Skeletal muscle tissue (tissue), 4 donors: ENCODE data around the gene AANAT. TPM values are rescaled to one million over a fixed set of nuclear protein-coding genes. Genes with fewer than 3 reads are reported as not detected.

Experiments used
- H3K27ac ChIP-seq: one replicate; pipeline ENCODE4 v1.7.0; 2013; ENCODE audit warnings: mild to moderate bottlenecking, low read depth, low read length, inconsistent platforms
- H3K27me3 ChIP-seq, 3 donors: one replicate each; pipeline ENCODE4 v1.7.0; 2013; ENCODE audit warnings: low read length in 3 of 3; ENCODE audit not compliant: control insufficient read depth in 3 of 3, insufficient read depth in 3 of 3
- H3K36me3 ChIP-seq, 3 donors: one replicate each; pipeline ENCODE4 v1.7.0; 2013; ENCODE audit warnings: low read length in 3 of 3; ENCODE audit not compliant: control insufficient read depth in 3 of 3, insufficient read depth in 3 of 3
- H3K4me1 ChIP-seq, 3 donors: one replicate each; pipeline ENCODE4 v1.7.0; 2013; ENCODE audit warnings: low read length in 3 of 3, mild to moderate bottlenecking in 3 of 3; ENCODE audit not compliant: control insufficient read depth in 3 of 3, insufficient read depth in 3 of 3
- H3K4me3 ChIP-seq, 3 donors: one replicate each; pipeline ENCODE4 v1.7.0; 2013; ENCODE audit warnings: low read length in 3 of 3
- H3K9ac ChIP-seq, 3 donors: one replicate each; pipeline ENCODE4 v1.7.0; 2013; ENCODE audit warnings: low read length in 3 of 3, mild to moderate bottlenecking in 3 of 3, moderate library complexity in 2 of 3, low read depth in 1 of 3
- H3K9me3 ChIP-seq, 3 donors: one replicate each; pipeline ENCODE4 v1.7.0; 2013; ENCODE audit warnings: low read length in 3 of 3; ENCODE audit not compliant: control insufficient read depth in 3 of 3
- total RNA-seq: library from RNA; depleted of rRNA; stranded (reverse); fragments of >200 nt; gene quantifications from one replicate; pipeline ENCODE4 v1.2.3, GENCODE V29; 2014
- donor health status: Osteomylitis.

AANAT gene
- total RNA-seq, 1 donor from 2014 or later: not detected

DNA sequence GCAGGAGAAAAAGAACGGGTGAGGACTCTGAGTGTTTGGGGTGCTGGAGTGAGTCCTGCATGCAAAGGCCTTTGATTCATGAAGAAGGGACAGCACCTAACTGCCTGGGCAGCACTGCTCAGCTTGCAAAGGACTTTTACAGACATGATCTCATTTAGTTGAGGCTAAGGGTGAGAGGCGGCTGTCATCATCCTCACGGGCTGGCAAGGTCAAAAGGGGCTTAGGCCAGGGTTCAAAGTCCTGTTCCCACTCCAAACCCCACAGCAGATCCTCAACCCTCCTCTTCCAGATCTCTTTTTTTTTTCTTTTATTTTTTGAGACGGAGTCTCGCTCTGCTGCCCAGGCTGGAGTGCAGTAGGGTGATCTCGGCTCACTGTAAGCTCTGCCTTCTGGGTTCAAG is 29.1 kb downstream of the AANAT start:
- no peaks in the 10 kb centered on the region for H3K9me3 ChIP-seq
- H3K27ac ChIP-seq: no peak overlapping the region
- H3K9ac ChIP-seq: peak overlapping the region in 1 of 3 donors; percentile 40
- H3K4me3 ChIP-seq: no peak overlapping the region
- H3K36me3 ChIP-seq: no peaks in the 10 kb centered on the region
- peaks cover 49 to 78% (median 76%) of the 10 kb centered on the region in 3 donors for H3K4me1 ChIP-seq
- H3K27me3 ChIP-seq: no peaks in the 10 kb centered on the region

DNA sequence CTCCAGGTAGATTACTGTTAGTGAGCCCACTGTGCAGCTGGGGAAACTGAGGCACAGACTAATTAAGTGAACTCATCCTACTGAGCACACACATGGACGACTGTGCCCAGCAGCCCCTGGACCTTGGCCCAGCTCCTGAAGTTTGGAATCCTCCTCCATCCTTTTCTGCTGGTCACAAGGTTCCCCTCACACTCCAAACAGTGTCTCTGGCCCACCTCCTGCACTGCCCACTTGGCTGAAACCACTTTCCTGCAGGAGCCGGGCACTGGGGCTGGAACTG is 30.2 kb downstream of the AANAT start:
- no peaks in the 10 kb centered on the region for H3K9me3 ChIP-seq
- peak overlapping the region; percentile 43 to 66 (median 61) for H3K4me3 ChIP-seq
- H3K27ac ChIP-seq: peak overlapping the region; percentile 90
- peaks cover 49 to 73% (median 70%) of the 10 kb centered on the region in 3 donors for H3K4me1 ChIP-seq
- H3K9ac ChIP-seq: peak overlapping the region; percentile 72 to 87 (median 75)
- H3K27me3 ChIP-seq: no peaks in the 10 kb centered on the region
- H3K36me3 ChIP-seq: no peaks in the 10 kb centered on the region

DNA sequence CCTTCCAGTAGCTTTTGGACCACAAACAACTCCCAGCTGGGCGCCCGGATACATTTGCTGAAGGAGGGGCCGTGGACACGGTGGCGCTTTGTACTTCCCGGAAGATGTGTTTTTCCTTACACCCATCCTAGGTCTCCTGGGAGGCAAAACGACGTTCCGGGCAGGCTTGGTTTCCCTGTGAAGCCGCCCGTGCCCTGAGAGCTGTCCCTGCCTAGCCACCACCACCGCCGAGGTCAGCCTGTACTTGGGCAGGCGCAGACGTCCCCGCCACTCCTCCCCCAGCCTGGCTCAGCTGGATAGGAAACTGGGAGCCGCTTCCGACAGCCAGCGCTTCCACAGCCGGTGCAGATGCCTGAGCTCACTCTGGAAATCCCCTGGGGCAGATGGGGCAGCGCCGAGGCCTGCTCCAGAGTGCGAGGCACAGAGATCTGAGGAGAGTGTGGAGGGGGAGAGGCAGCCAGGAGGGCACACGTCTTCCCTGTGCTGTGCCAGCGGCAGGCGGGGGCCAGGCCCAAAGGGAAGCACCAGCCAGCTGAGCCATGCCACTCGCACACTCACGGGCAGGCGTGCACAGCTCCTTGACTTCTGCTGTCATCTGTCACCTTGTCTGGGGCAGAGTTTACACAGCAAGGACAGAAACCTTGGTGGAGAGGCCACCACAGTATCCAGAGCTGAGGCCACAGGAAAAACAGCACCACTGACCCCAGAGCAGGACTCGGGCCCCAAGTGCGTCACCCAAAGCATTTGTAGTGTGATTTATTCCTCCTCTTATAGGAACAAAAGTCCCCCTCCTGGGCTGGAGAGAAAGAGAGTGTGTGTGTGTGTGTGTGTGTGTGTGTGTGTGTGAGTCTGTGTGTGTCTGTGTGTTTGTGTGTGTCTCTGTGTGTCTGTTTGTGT is 30.8 kb downstream of the AANAT start:
- H3K36me3 ChIP-seq: no peaks in the 10 kb centered on the region
- peak overlapping the region; percentile 43 to 67 (median 61) for H3K4me3 ChIP-seq
- peak overlapping the region; percentile 72 to 87 (median 75) for H3K9ac ChIP-seq
- H3K4me1 ChIP-seq: peaks cover 43 to 67% (median 64%) of the 10 kb centered on the region in 3 donors
- peak overlapping the region; percentile 90 for H3K27ac ChIP-seq
- no peaks in the 10 kb centered on the region for H3K9me3 ChIP-seq
- H3K27me3 ChIP-seq: no peaks in the 10 kb centered on the region

GRCh38 chr17:76498876-76499251 is 31.5 kb downstream of the AANAT start:
- Histone ChIP-seq H3K27ac (peak overlapping the region; percentile 90), H3K9me3 (no peaks in the 10 kb centered on the region), H3K9ac (peak overlapping the region; percentile 69 to 87 (median 85)), H3K36me3 (no peaks in the 10 kb centered on the region), H3K4me1 (peaks cover 38 to 61% (median 58%) of the 10 kb centered on the region in 3 donors), H3K4me3 (peak overlapping the region in 2 of 3 donors; percentile 24 to 67), H3K27me3 (no peaks in the 10 kb centered on the region)

DNA sequence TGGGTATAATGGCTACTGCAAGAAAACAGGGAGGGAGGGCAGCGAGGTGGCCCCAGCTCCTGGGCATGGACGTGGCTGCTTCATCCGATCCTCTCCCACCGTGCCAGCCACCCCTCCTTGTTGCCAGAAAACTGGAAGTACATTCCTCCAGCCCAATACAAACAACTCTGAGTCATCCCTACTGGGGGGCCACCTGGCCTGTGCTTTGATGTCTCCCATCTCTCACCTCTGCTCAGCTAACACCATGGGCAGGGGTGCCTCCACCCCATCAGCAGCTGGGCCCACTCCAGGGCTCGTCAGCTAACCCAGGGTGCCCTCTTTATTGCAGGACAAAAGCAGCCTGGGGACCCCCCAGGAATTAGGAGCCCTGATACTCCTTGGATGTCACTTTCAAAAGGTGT is 31.9 kb downstream of the AANAT start:
- Histone ChIP-seq H3K27me3 (no peaks in the 10 kb centered on the region), H3K36me3 (no peaks in the 10 kb centered on the region), H3K4me3 (peak overlapping the region in 2 of 3 donors; percentile 24 to 76), H3K27ac (peak overlapping the region; percentile 90), H3K9me3 (no peaks in the 10 kb centered on the region), H3K9ac (peak overlapping the region in 2 of 3 donors; percentile 85 to 87), H3K4me1 (peaks cover 38 to 58% (median 58%) of the 10 kb centered on the region in 3 donors)

- H3K9me3 ChIP-seq: no peaks in the 10 kb centered on the region
- H3K4me1 ChIP-seq: peaks cover 38 to 58% (median 57%) of the 10 kb centered on the region in 3 donors
- H3K27ac ChIP-seq: peak overlapping the region; percentile 73
- peak overlapping the region; percentile 76 to 87 (median 85) for H3K9ac ChIP-seq
- no peaks in the 10 kb centered on the region for H3K27me3 ChIP-seq
- H3K36me3 ChIP-seq: no peaks in the 10 kb centered on the region
- peak overlapping the region; percentile 70 to 83 (median 76) for H3K4me3 ChIP-seq
These were observed 32.8 kb downstream of the AANAT start for GRCh38 chr17:76500074-76500746.

GRCh38 chr17:76500747-76501017 is 33.3 kb downstream of the AANAT start:
- peak overlapping the region; percentile 73 for H3K27ac ChIP-seq
- peak overlapping the region; percentile 70 to 83 (median 76) for H3K4me3 ChIP-seq
- H3K27me3 ChIP-seq: no peaks in the 10 kb centered on the region
- no peaks in the 10 kb centered on the region for H3K9me3 ChIP-seq
- H3K9ac ChIP-seq: peak overlapping the region; percentile 76 to 87 (median 85)
- peaks cover 38 to 58% (median 54%) of the 10 kb centered on the region in 3 donors for H3K4me1 ChIP-seq
- no peaks in the 10 kb centered on the region for H3K36me3 ChIP-seq

DNA sequence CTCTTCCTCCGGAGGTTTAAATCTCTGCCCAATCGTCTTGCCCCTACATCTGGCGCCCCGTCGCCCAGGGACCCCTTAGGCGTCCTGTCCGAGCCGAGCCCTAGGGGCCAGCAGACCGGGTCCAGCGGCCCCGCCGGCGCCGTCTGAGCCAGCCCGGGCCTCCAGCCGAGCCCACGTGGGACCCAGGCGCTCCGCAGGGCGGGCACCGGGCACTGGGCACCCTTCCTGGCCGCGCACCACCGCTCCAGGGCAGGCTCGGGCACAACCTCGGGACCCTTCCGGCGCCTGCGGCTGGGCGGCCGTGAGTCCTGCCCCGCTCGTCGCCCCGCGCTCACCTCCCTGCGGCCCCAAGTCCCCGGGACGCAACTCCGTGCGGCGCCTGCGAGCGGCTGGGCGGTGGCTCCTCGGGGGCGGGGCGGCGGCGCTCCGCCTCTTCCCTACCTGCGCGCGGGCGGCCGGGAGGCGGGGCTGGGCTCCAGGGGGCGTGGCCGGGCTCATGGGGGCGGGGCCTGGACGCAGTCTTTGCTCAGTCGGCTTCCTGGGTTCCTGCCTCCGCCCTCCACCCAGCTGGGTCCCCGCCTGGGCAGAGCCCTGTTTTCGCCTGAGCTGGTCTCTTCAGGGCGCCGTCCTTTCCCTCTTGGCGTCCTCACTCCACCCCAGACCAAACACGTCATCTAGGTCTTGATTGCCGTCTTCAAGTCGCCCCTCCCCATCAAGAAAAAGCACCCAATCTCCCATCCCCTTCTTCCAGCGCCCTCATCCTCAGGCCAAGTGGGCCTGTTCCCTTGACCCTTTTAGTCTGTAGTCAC is 33.8 kb downstream of the AANAT start, which contains the start of gene RHBDF2:
Gene RHBDF2 (minus strand): TSS at position 406 of the 809 bp plus-strand sequence. CDS start 19,899 bp downstream, outside the sequence.
- Histone ChIP-seq H3K4me3 (peak within 1 kb of the TSS; percentile 70 to 83 (median 76)), H3K9me3 (no peaks in the 10 kb centered on the region), H3K9ac (peak within 1 kb of the TSS; percentile 76 to 87 (median 85)), H3K36me3 (no peaks in the 10 kb centered on the region), H3K27ac (peak within 1 kb of the TSS; percentile 73), H3K4me1 (peaks cover 38 to 53% (median 50%) of the 10 kb centered on the region in 3 donors), H3K27me3 (no peaks in the 10 kb centered on the region)

DNA sequence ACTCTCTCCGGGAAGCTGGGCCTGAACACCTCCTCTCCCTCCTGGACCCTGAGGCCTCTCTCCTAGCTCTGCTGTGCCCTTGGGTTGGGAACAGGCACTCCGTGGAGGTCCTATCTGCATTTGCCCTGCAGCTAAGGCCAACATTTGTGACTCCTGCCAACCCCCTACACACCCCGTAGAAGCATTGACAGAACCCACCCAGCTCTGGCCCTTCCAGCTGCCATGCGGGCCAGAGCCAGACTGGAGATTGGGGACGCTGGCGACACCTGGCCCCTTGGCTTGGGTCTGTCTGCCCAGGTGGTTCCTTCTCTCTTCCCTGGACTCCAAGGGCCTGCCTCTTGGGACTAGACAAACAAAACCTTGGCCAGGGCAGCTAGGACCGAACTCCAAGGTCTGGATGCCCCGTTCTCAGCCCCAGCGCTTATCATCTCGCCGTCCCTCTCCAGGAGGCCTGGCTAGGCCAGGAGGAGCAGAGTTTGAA is 34.5 kb downstream of the AANAT start:
- Histone ChIP-seq H3K4me1 (peaks cover 41 to 54% (median 51%) of the 10 kb centered on the region in 3 donors), H3K27me3 (peaks cover 0 to 4% (median 0%) of the 10 kb centered on the region in 3 donors), H3K36me3 (no peaks in the 10 kb centered on the region), H3K9ac (peak overlapping the region; percentile 38 to 87 (median 65)), H3K4me3 (peak overlapping the region; percentile 68 to 81 (median 76)), H3K9me3 (no peaks in the 10 kb centered on the region), H3K27ac (peak overlapping the region; percentile 73)
